Smooth muscle cell (in vitro differentiated cells): ENCODE measurements around the gene CCDC38. TPM values are rescaled to one million over a fixed set of nuclear protein-coding genes. Genes with fewer than 3 reads are reported as not detected.
A peak's percentile ranks its signal among the peaks of the same experiment; 100 is the strongest.
"Not testable (repeated sequence)": the region's sequence is repeated elsewhere in the genome, so short reads cannot be mapped to it uniquely, and the experiment has no call there.

Experiments used
- DNase-seq: peaks from one replicate; lab custom pipeline; 2025; ENCODE audit not compliant: unreplicated experiment; lab: John Stamatoyannopoulos, UW
- H2AFZ ChIP-seq: fragments of 200-600 bp; sonication (generic); 2 replicates; pipeline ENCODE4 v1.6.0; 2016; ENCODE audit warnings: antibody characterized with exemption, low read depth, mild to moderate bottlenecking
- H3F3A ChIP-seq: fragments of 200-600 bp; sonication (generic); 2 replicates; pipeline ENCODE4 v1.6.0; 2017; ENCODE audit warnings: antibody characterized with exemption, low read depth
- H3K27ac ChIP-seq: fragments of 200-600 bp; sonication (generic); 2 replicates; pipeline ENCODE4 v1.5.1; 2016; ENCODE audit warnings: low read depth, mild to moderate bottlenecking
- H3K27me3 ChIP-seq: fragments of 200-600 bp; sonication (generic); 2 replicates; pipeline ENCODE4 v1.6.1; 2016; ENCODE audit warnings: low read depth, mild to moderate bottlenecking
- H3K36me3 ChIP-seq: fragments of 200-600 bp; sonication (generic); 2 replicates; pipeline ENCODE4 v1.5.1; 2016; ENCODE audit warnings: low read depth
- H3K4me1 ChIP-seq: fragments of 200-600 bp; sonication (generic); 2 replicates; pipeline ENCODE4 v1.5.1; 2016; ENCODE audit warnings: low read depth
- H3K4me2 ChIP-seq: fragments of 200-600 bp; sonication (generic); 2 replicates; pipeline ENCODE4 v1.6.0; 2016; ENCODE audit warnings: mild to moderate bottlenecking
- H3K4me3 ChIP-seq: fragments of 200-600 bp; sonication (generic); 2 replicates; pipeline ENCODE4 v1.5.1; 2016; ENCODE audit warnings: mild to moderate bottlenecking
- H3K79me2 ChIP-seq: fragments of 200-600 bp; sonication (generic); 2 replicates; pipeline ENCODE4 v1.6.0; 2016; ENCODE audit warnings: low read depth, mild to moderate bottlenecking
- H3K9ac ChIP-seq: fragments of 200-600 bp; sonication (generic); 2 replicates; pipeline ENCODE4 v1.6.0; 2016; ENCODE audit warnings: low read depth
- H3K9me3 ChIP-seq: fragments of 200-600 bp; sonication (generic); replicated peaks from 2 replicates; pipeline ENCODE4 v1.5.1; 2016; ENCODE audit warnings: low read depth
- H4K20me1 ChIP-seq: fragments of 200-600 bp; sonication (generic); 2 replicates; pipeline ENCODE4 v1.6.0; 2016; ENCODE audit warnings: low read depth
- CTCF ChIP-seq: fragments of 200-600 bp; sonication (generic); IDR thresholded peaks from 2 replicates; pipeline ENCODE4 v1.5.1; 2017; ENCODE audit warnings: borderline replicate concordance, mild to moderate bottlenecking, antibody characterized with exemption; ENCODE audit not compliant: insufficient read depth, poor library complexity, severe bottlenecking
- WGBS: methylation state at CpG from one replicate; pipeline ENCODE4 v1.1.7; 2016; ENCODE audit warnings: low lambda C conversion rate; 5-methylcytosine and 5-hydroxymethylcytosine counted together
- polyA plus RNA-seq: library from polyadenylated mRNA; unstranded; fragments of >200 nt; fragmentation: Nextera tagmentation; extraction: Ambion mirVana; gene quantifications from 2 replicates; pipeline ENCODE4 v1.2.1, GENCODE V29; 2016
- total RNA-seq: library from RNA; depleted of rRNA; stranded (reverse); fragments of >200 nt; gene quantifications from 2 replicates; pipeline ENCODE4 v1.2.3, GENCODE V29; 2014

CCDC38 gene
- total and polyA plus RNA-seq, 2 experiments from 2014 or later, result 0.39 TPM; not detected in 1

DNA sequence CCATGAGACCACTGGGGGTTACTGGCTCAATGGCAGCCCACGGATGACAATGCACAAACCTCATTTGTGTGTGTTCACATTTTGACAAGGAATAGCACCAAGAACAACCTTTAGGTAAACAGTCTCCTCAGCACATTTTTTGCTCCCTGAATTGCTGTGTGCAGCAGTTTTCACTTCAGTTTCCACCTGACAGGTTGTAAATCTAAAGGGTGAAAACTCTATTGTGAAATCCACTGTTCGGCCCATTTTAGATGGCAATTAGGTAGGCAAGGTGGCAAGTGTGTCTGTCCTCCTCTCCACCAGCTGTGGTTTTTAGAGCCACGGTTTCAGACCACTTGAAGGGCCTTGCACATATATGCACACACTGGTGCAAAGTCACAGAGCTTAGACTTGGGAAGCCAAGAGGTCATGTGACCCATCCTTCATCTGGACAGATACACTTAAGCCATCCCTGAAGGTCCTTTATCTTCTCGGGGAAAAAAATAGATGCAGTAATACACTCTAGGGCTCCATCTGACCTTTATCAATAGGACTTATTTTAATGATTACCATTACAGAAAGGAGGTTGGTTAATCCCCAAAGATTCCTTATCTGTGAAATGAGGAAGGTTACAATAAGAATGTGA is 30.5 kb upstream of the CCDC38 start:
- 69% methylated on average over 4 of the region's 4 CpGs for WGBS
- Histone ChIP-seq H3K9ac (no peak overlapping the region), H3F3A (no peaks in the 10 kb centered on the region), H3K4me3 (no peak overlapping the region), H3K9me3 (no peaks in the 10 kb centered on the region), H3K36me3 (no peaks in the 10 kb centered on the region), H4K20me1 (no peaks in the 10 kb centered on the region), H2AFZ (no peak overlapping the region), H3K27ac (no peak overlapping the region), H3K4me2 (no peak overlapping the region), H3K79me2 (no peaks in the 10 kb centered on the region), H3K4me1 (no peaks in the 10 kb centered on the region), H3K27me3 (no peaks in the 10 kb centered on the region)
- TF ChIP-seq CTCF, result no peak
- DNase-seq, result no peak

GRCh38 chr12:95970905-95971304 is 28.5 kb upstream of the CCDC38 start:
- Histone ChIP-seq H2AFZ (no peak overlapping the region), H3K9me3 (no peaks in the 10 kb centered on the region), H3F3A (no peaks in the 10 kb centered on the region), H3K9ac (no peak overlapping the region), H3K4me2 (peak overlapping the region; percentile 24), H3K27ac (no peak overlapping the region), H3K27me3 (no peaks in the 10 kb centered on the region), H4K20me1 (no peaks in the 10 kb centered on the region), H3K4me3 (no peak overlapping the region), H3K36me3 (no peaks in the 10 kb centered on the region), H3K79me2 (no peaks in the 10 kb centered on the region), H3K4me1 (no peaks in the 10 kb centered on the region)
- no peak for DNase-seq
- 31% methylated on average over 7 of the region's 7 CpGs for WGBS
- no peak for TF ChIP-seq CTCF

DNA sequence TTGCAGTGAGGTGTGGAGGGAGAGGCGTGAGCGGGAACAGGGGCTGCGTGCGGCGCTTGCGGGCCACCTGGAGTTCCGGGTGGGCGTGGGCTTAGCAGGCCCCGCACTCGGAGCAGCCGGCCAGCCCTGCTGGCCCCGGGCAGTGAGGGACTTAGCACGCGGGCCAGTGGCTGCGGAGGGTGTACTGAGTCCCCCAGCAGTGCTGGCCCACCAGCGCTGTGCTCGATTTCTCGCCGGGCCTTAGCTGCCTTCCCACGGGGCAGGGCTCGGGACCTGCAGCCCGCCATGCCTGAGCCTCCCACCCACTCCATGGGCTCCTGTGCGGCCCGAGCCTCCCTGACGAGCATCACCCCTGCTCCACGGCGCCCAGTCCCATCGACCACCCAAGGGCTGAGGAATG is 26.7 kb upstream of the CCDC38 start:
- not testable (repeated sequence) for H3K36me3 ChIP-seq, H3K9ac ChIP-seq, H2AFZ ChIP-seq

DNA sequence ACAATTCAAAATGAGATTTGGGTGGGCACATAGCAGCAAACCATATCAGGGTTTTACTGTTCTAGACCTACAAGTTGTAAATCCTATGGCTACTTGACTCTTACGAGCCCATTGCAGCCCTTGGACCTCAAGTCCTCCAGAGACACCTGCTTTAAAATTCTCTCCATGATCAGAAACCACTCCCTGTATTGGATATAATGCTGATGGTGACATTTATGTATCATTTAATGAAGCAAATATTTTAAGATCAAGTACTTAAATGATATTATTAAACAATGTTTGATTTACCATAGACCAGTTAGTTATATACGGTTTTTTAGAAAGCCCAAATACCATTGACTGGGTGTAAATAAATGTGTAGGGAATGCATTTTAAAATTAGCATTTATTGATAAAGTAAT is 24.9 kb upstream of the CCDC38 start:
- Histone ChIP-seq H2AFZ (no peak overlapping the region), H3K9me3 (no peaks in the 10 kb centered on the region), H3K4me1 (no peaks in the 10 kb centered on the region), H3K79me2 (no peaks in the 10 kb centered on the region), H3K4me2 (no peak overlapping the region), H3F3A (no peaks in the 10 kb centered on the region), H4K20me1 (no peaks in the 10 kb centered on the region), H3K36me3 (no peaks in the 10 kb centered on the region), H3K27ac (no peak overlapping the region), H3K4me3 (no peak overlapping the region), H3K27me3 (no peaks in the 10 kb centered on the region), H3K9ac (no peak overlapping the region)
- no peak for DNase-seq
- WGBS, result 96% methylated on average over 2 of the region's 2 CpGs
- TF ChIP-seq CTCF, result no peak

More for the DNA sequence above, 26.7 kb upstream of the CCDC38 start:
- H3K4me3 ChIP-seq, H3K4me1 ChIP-seq, H3K4me2 ChIP-seq, H4K20me1 ChIP-seq, DNase-seq, H3K27ac ChIP-seq, H3F3A ChIP-seq, H3K79me2 ChIP-seq, H3K27me3 ChIP-seq, H3K9me3 ChIP-seq: not testable (repeated sequence)
- WGBS, result 96% methylated on average over 24 of the region's 28 CpGs
